Thyroid gland (tissue), 4 donors: ENCODE results near the gene CTNNA2. TPM values are rescaled to one million over a fixed set of nuclear protein-coding genes. Genes with fewer than 3 reads are reported as not detected.

Experiments used
- DNase-seq, 2 donors: peaks; one replicate each; pipeline ENCODE4 v3.0.0-alpha.2; 2019
- H3K27ac ChIP-seq, 3 donors: fragments of 200-600 bp; sonication (generic); 1 replicate in 2 of 3; 2 replicates in 1 of 3; pipeline ENCODE4 v1.5.1; 2016 to 2019; ENCODE audit warnings: mild to moderate bottlenecking in 1 of 3, moderate library complexity in 1 of 3
- H3K27me3 ChIP-seq: fragments of 200-600 bp; sonication (generic); one replicate; pipeline ENCODE4 v1.5.1; 2019
- H3K36me3 ChIP-seq, 2 donors: fragments of 200-600 bp; sonication (generic); one replicate each; pipeline ENCODE4 v1.5.1; 2016 to 2019
- H3K4me1 ChIP-seq, 2 donors: fragments of 200-600 bp; sonication (generic); one replicate each; pipeline ENCODE4 v1.5.1; 2017 to 2019
- H3K4me3 ChIP-seq, 3 donors: fragments of 200-600 bp; sonication (generic); replicated peaks in 1 of 3; 1 replicate in 2 of 3; 2 replicates in 1 of 3; pipeline ENCODE4 v1.5.1; 2016; ENCODE audit warnings: mild to moderate bottlenecking in 1 of 3
- H3K9me3 ChIP-seq: fragments of 200-600 bp; sonication (generic); one replicate; pipeline ENCODE4 v1.5.1; 2017
- CTCF ChIP-seq, 6 experiments: fragments of 200-600 bp in 3 of 6; fragments of 450-650 bp in 3 of 6; sonication (generic) in 3 of 6; IDR thresholded peaks; one replicate each; pipeline ENCODE4 v1.5.1; 2016 to 2019; ENCODE audit warnings: antibody characterized with exemption in 6 of 6, mild to moderate bottlenecking in 2 of 6, inconsistent platforms in 1 of 6, moderate library complexity in 1 of 6
- POLR2A ChIP-seq, 2 donors: fragments of 450-650 bp; IDR thresholded peaks; one replicate each; pipeline ENCODE4 v1.6.1; 2017; ENCODE audit warnings: antibody characterized with exemption in 2 of 2, mild to moderate bottlenecking in 2 of 2, moderate library complexity in 1 of 2
- WGBS, 2 donors: methylation state at CpG; one replicate each; pipeline ENCODE4 v1.1.5; 2017; 5-methylcytosine and 5-hydroxymethylcytosine counted together
- intact Hi-C: fragments of 100-400 bp; cut with DNase I; formaldehyde crosslinking; loops from one replicate; pipeline ENCODE4 v1.15.1; 2023
- total RNA-seq, 4 donors: library from RNA; depleted of rRNA; stranded (reverse); fragments of >200 nt; gene quantifications; one replicate each; pipeline ENCODE4 v1.2.3, GENCODE V29; 2016

Gene CTNNA2
- total RNA-seq, 4 donors from 2014 or later = 0.13 to 0.44 (median 0.22) TPM; not detected in 1

- H3K27me3 ChIP-seq = no peaks in the 10 kb centered on the region
- TF ChIP-seq CTCF (IDR thresholded peaks at IDR 0.05) = no peak
- no peak for TF ChIP-seq POLR2A (IDR thresholded peaks at IDR 0.05)
- DNase-seq = no peak
- no peaks in the 10 kb centered on the region for H3K9me3 ChIP-seq
- 90 to 95% methylated on average over 3 of the region's 3 CpGs for WGBS, 2 donors
- intact Hi-C loops = no loop called here
- no peaks in the 10 kb centered on the region for H3K4me1 ChIP-seq
- no peak overlapping the region for H3K27ac ChIP-seq
- no peak overlapping the region for H3K4me3 ChIP-seq
- no peaks in the 10 kb centered on the region for H3K36me3 ChIP-seq
Measured at GRCh38 chr2:80467262-80467811, 954.5 kb downstream of the CTNNA2 start.

DNA sequence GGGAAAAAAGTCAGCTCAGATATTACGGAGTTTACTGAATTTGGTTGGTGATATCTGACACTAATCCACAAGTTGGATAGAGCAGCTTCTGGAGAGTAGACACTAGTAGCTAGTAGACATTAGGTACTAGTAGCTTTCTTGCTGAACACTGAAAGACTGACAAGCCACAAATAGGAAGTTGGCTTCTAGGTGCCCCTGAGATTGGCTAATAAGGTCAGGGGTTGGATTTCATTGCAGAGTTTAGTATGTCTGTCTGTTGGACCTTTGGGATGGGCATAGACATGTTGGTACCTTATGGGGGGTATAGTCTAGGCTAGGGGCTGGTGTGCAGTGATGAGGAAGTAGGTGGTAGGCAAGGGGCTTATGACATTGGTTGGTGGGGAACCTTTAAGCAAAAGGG, 956.6 kb downstream of the CTNNA2 start:
- 78 to 100% methylated on average over 1 of the region's 1 CpG for WGBS, 2 donors
- H3K9me3 ChIP-seq = no peaks in the 10 kb centered on the region
- intact Hi-C loops = no loop called here
- H3K27me3 ChIP-seq = no peaks in the 10 kb centered on the region
- no peaks in the 10 kb centered on the region for H3K36me3 ChIP-seq
- H3K27ac ChIP-seq = no peak overlapping the region
- H3K4me3 ChIP-seq = no peak overlapping the region
- no peaks in the 10 kb centered on the region for H3K4me1 ChIP-seq
- TF ChIP-seq CTCF (IDR thresholded peaks at IDR 0.05) (no peak), POLR2A (IDR thresholded peaks at IDR 0.05) (no peak)
- no peak for DNase-seq

DNA sequence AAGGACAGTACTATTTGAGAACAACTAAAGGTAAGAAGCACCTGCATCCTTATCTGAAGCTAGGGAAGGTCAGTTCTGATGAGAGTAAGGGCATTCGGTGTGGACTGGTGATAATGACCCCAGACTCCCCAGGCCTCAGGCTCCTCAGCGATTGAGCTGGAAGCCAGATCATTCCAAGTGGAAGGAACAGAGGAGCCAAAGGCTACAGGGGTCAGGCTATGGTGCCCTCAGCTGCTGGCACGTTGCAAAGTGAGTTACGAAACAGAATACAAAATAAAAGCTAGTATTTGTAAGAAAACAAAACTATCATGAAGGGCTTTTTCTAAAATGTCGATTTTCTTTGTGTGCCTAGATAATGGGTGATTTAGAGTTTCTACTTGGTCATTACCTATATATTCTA, 960.2 kb downstream of the CTNNA2 start:
- H3K27me3 ChIP-seq = no peaks in the 10 kb centered on the region
- no peak overlapping the region for H3K4me3 ChIP-seq
- H3K9me3 ChIP-seq = no peaks in the 10 kb centered on the region
- intact Hi-C loops = no loop called here
- TF ChIP-seq POLR2A (IDR thresholded peaks at IDR 0.05) (no peak), CTCF (IDR thresholded peaks at IDR 0.05) (no peak)
- no peak for DNase-seq
- no peaks in the 10 kb centered on the region for H3K36me3 ChIP-seq
- WGBS, 2 donors = 82 to 87% methylated on average over 5 of the region's 5 CpGs
- H3K27ac ChIP-seq = no peak overlapping the region
- no peaks in the 10 kb centered on the region for H3K4me1 ChIP-seq

DNA sequence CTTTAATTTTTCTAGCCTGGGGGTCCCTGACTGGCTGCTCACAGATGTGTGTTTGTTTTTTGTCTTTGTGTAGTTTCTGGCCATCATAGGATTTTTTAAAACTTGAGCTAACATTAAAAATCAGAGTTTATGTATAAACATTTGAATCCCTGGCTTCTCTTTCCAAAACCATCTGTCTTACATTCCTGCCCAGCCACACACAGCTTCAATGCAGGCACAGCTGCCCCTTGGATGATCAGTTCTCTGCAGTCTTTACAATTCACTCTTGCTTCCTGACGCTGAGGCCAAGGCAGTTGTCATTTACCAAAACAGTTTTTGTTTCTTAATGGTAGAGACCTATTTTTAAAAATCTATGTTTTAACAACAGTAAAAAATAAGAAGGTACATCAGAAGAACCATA, 960.9 kb downstream of the CTNNA2 start:
- no peak for DNase-seq
- Histone ChIP-seq H3K4me1 (no peaks in the 10 kb centered on the region), H3K27me3 (no peaks in the 10 kb centered on the region), H3K9me3 (no peaks in the 10 kb centered on the region), H3K4me3 (no peak overlapping the region), H3K36me3 (no peaks in the 10 kb centered on the region), H3K27ac (no peak overlapping the region)
- 88% methylated on average over 1 of the region's 1 CpG for WGBS, 2 donors
- intact Hi-C loops = no loop called here
- TF ChIP-seq CTCF (IDR thresholded peaks at IDR 0.05) (no peak), POLR2A (IDR thresholded peaks at IDR 0.05) (no peak)

- Histone ChIP-seq H3K4me3 (no peak overlapping the region), H3K36me3 (no peaks in the 10 kb centered on the region), H3K27me3 (no peaks in the 10 kb centered on the region), H3K27ac (no peak overlapping the region), H3K9me3 (no peaks in the 10 kb centered on the region), H3K4me1 (no peaks in the 10 kb centered on the region)
- no peak for DNase-seq
- intact Hi-C loops = no loop called here
- WGBS, 2 donors = 77 to 79% methylated on average over 3 of the region's 3 CpGs
- TF ChIP-seq POLR2A (IDR thresholded peaks at IDR 0.05) (no peak), CTCF (IDR thresholded peaks at IDR 0.05) (no peak)
Measured at GRCh38 chr2:80475970-80476369, 963.1 kb downstream of the CTNNA2 start.
